ENCODE data around the gene CIRBP. TPM values are rescaled to one million over a fixed set of nuclear protein-coding genes. Genes with fewer than 3 reads are reported as not detected.

Gene CIRBP
- total and polyA plus RNA-seq, 9 of the 15 experiments (the other 6 are each of a cell fraction or from before 2014, with no cell fraction given), result 20.5 to 327 (median 176) TPM

DNA sequence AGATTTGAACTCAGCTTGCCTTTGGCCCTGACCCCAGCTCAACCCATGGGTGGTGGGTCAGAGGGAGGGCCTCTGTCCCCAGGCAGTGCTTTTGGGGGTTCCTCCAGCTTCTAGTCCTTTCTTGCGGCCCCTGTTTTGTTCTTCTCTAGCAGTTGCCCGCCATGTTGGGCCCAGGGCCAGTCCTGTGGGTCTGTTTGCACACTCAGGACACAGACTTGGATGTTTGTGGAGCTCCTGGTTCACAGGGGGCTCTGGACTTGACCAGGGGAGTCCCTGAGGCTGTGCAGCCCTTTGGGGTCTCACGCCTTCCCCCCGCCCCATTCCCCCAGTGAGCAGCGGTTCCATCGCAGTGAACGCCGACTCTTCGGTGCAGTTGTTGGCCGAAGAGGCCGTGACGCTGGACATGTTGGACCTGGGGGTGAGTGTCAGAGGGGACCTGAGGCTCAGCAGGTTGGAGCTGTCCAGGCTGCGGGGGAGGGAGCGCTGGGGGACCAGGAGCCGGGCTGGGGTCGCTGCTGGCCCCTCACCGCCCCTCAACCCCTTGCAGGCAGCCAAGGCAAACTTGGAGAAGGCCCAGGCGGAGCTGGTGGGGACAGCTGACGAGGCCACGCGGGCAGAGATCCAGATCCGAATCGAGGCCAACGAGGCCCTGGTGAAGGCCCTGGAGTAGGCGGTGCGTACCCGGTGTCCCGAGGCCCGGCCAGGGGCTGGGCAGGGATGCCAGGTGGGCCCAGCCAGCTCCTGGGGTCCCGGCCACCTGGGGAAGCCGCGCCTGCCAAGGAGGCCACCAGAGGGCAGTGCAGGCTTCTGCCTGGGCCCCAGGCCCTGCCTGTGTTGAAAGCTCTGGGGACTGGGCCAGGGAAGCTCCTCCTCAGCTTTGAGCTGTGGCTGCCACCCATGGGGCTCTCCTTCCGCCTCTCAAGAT is 25.1 kb upstream of the CIRBP start (continued):
- TF ChIP-seq, protein P1, sequence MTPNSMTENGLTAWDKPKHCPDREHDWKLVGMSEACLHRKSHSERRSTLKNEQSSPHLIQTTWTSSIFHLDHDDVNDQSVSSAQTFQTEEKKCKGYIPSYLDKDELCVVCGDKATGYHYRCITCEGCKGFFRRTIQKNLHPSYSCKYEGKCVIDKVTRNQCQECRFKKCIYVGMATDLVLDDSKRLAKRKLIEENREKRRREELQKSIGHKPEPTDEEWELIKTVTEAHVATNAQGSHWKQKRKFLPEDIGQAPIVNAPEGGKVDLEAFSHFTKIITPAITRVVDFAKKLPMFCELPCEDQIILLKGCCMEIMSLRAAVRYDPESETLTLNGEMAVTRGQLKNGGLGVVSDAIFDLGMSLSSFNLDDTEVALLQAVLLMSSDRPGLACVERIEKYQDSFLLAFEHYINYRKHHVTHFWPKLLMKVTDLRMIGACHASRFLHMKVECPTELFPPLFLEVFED (CRISPR knock-in tag; conservative IDR thresholded peaks at IDR 0.05), result no peak
- TF ChIP-seq L3MBTL2 (IDR thresholded peaks at IDR 0.05) (peak; percentile 58), NR2C2 (CRISPR knock-in tag; IDR thresholded peaks at IDR 0.05) (no peak), NR2C2 (tag; IDR thresholded peaks at IDR 0.05) (no peak), TAF15 (IDR thresholded peaks at IDR 0.05; ENCODE audit: low read depth, low read length) (no peak), MAZ (CRISPR knock-in tag; conservative IDR thresholded peaks at IDR 0.05 in 1 of 2, IDR thresholded peaks at IDR 0.05 in 1 of 2) (peak in 1 of 2 experiments; percentile 69; a peak in 2 of 4 replicates), PHF20 (IDR thresholded peaks at IDR 0.05; ENCODE audit: partially characterized antibody) (no peak), POLR2G (IDR thresholded peaks at IDR 0.05; ENCODE audit: low read depth, low read length) (peak; percentile 47), ZNF740 (CRISPR knock-in tag; IDR thresholded peaks at IDR 0.05) (peak; percentile 63; the same call in 1 of the 2 replicates), ZNF740 (tag; IDR thresholded peaks at IDR 0.05) (no peak), ZNF589 (CRISPR knock-in tag; IDR thresholded peaks at IDR 0.05; ENCODE audit: low read depth) (no peak), SP2 (IDR thresholded peaks at IDR 0.05; ENCODE audit: extremely low read depth, low read depth, low read length, poor library complexity, severe bottlenecking) (peak; percentile 14)
- TF ChIP-seq, protein P2, sequence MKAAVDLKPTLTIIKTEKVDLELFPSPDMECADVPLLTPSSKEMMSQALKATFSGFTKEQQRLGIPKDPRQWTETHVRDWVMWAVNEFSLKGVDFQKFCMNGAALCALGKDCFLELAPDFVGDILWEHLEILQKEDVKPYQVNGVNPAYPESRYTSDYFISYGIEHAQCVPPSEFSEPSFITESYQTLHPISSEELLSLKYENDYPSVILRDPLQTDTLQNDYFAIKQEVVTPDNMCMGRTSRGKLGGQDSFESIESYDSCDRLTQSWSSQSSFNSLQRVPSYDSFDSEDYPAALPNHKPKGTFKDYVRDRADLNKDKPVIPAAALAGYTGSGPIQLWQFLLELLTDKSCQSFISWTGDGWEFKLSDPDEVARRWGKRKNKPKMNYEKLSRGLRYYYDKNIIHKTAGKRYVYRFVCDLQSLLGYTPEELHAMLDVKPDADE (conservative IDR thresholded peaks at IDR 0.05; ENCODE audit: control insufficient read depth, low read depth, low read length), result peak; percentile 73; the same call in 1 of the 2 replicates

Measured in K562 (cell line).